Heart left ventricle (tissue), 13 donors: Measurements from ENCODE around the gene TRIM38.

Experiments used
- CTCF ChIP-seq, 12 donors: fragments of 200-600 bp; sonication (generic) in 4 of 12; IDR thresholded peaks; one replicate each; pipeline versions ENCODE4 v1.5.0 to v1.8.0; 2018 to 2022; ENCODE audit warnings: antibody characterized with exemption in 12 of 12, mild to moderate bottlenecking in 5 of 12
- POLR2A ChIP-seq, 2 donors: fragments of 450-650 bp; IDR thresholded peaks; one replicate each; pipeline ENCODE4 v1.6.1; 2017; ENCODE audit warnings: antibody characterized with exemption in 2 of 2, mild to moderate bottlenecking in 2 of 2, moderate library complexity in 2 of 2
- donor health status: ischemic (EF 13 %, LVEDD 7.1; RV severe dilation, severe dysfunction).
- donor health status: DM: no; HTN: yes; CAD: no.
- donor health status: DM: no; HTN: no; CAD: no.
- donor health status: ischemic (EF 25% LVEDD 6.9; RV normal size, moderate dysfunction).
- donor health status: ischemic (EF 25% LVEDD 5.7; RV mildly dilated, moderate dysfunction).
- donor health status: ischemic (EF 35%, LVEDD 5.7; RV mildly dilated, moderate dysfunction).
- donor health status: nonischemic (EF 11% LVEDD 7.7; RV severe dilation, severe dysfunction).
- donor health status: DM: yes; HTN: yes; CAD: no.
- donor health status: PGD.
- donor health status: ischemic (EF 29% LVEDD 5.4; RV normal size, mild dysfunction).
- donor health status: nonischemic (EF 23%, LVEDD 6.1; RV moderate dilation, normal function).

GRCh38 chr6:25971187-25971821 is 8.7 kb downstream of the TRIM38 start:
- TF ChIP-seq CTCF (IDR thresholded peaks at IDR 0.05) (no peak), POLR2A (IDR thresholded peaks at IDR 0.05) (no peak)
